ENCODE results near the gene ZNF619. TPM values are rescaled to one million over a fixed set of nuclear protein-coding genes. Genes with fewer than 3 reads are reported as not detected.

ZNF619 gene
- total and polyA plus RNA-seq, 3 donors from 2014 or later, result 3.0 to 4.4 (median 4.1) TPM

- intact Hi-C loops (cut with DNase I; ENCODE audit: low total_unique reads), result loop anchor here (10.0 kb wide), 1 partner anchor 138 kb away; no protein-coding TSS in a partner anchor
- Histone ChIP-seq H3K4me3 (peak overlapping the region; percentile 61 to 77), H3K9me3 (no peaks in the 10 kb centered on the region), H3K4me1 (peaks cover 16% of the 10 kb centered on the region), H3K27ac (peak overlapping the region; percentile 90 to 92), H3K36me3 (ENCODE audit: low read depth, missing control alignments) (no peaks in the 10 kb centered on the region), H3K27me3 (no peaks in the 10 kb centered on the region)
- DNase-seq, result peak; percentile 100
- TF ChIP-seq CTCF (IDR thresholded peaks at IDR 0.05) (peak in 1 of 3 experiments; percentile 2), POLR2A (IDR thresholded peaks at IDR 0.05) (peak; percentile 31)
- 0 to 1% methylated on average over 26 to 41 of the region's 41 CpGs for WGBS, 2 donors
Observed at GRCh38 chr3:40452876-40453730, 23.8 kb upstream of the ZNF619 start.

- peak overlapping the region; percentile 90 to 92 for H3K27ac ChIP-seq
- no peaks in the 10 kb centered on the region for H3K9me3 ChIP-seq
- intact Hi-C loops (cut with DNase I; ENCODE audit: low total_unique reads), result loop anchor here (10.0 kb wide), 1 partner anchor 139 kb away; no protein-coding TSS in a partner anchor
- WGBS, 2 donors, result 35 to 39% methylated on average over 6 of the region's 6 CpGs
- peaks cover 24% of the 10 kb centered on the region for H3K4me1 ChIP-seq
- H3K36me3 ChIP-seq (ENCODE audit: low read depth, missing control alignments), result no peaks in the 10 kb centered on the region
- H3K27me3 ChIP-seq, result no peaks in the 10 kb centered on the region
- DNase-seq, result no peak
- TF ChIP-seq POLR2A (IDR thresholded peaks at IDR 0.05) (no peak), CTCF (IDR thresholded peaks at IDR 0.05) (no peak)
- no peak overlapping the region for H3K4me3 ChIP-seq
Observed at GRCh38 chr3:40453933-40454332, 23.0 kb upstream of the ZNF619 start.

- no peak for DNase-seq
- Histone ChIP-seq H3K27ac (no peak overlapping the region), H3K4me3 (no peak overlapping the region), H3K36me3 (ENCODE audit: low read depth, missing control alignments) (no peaks in the 10 kb centered on the region), H3K4me1 (peaks cover 25% of the 10 kb centered on the region), H3K9me3 (no peaks in the 10 kb centered on the region), H3K27me3 (no peaks in the 10 kb centered on the region)
- 70 to 81% methylated on average over 4 of the region's 4 CpGs for WGBS, 2 donors
- no peak for TF ChIP-seq POLR2A (IDR thresholded peaks at IDR 0.05)
- TF ChIP-seq CTCF (IDR thresholded peaks at IDR 0.05), result no peak
- intact Hi-C loops (cut with DNase I; ENCODE audit: low total_unique reads), result loop anchor here (10.0 kb wide), 1 partner anchor 141 kb away; no protein-coding TSS in a partner anchor
Observed at GRCh38 chr3:40455328-40455727, 21.6 kb upstream of the ZNF619 start.

GRCh38 chr3:40456279-40456939 lies 20.5 kb upstream of the ZNF619 start:
- no peak for DNase-seq
- peaks cover 25% of the 10 kb centered on the region for H3K4me1 ChIP-seq
- no peaks in the 10 kb centered on the region for H3K9me3 ChIP-seq
- H3K27ac ChIP-seq, result peak overlapping the region; percentile 83 to 93
- peak overlapping the region; percentile 88 to 96 for H3K4me3 ChIP-seq
- TF ChIP-seq CTCF (IDR thresholded peaks at IDR 0.05), result no peak
- no peak for TF ChIP-seq POLR2A (IDR thresholded peaks at IDR 0.05)
- no peaks in the 10 kb centered on the region for H3K27me3 ChIP-seq
- no peaks in the 10 kb centered on the region for H3K36me3 ChIP-seq (ENCODE audit: low read depth, missing control alignments)
- intact Hi-C loops (cut with DNase I; ENCODE audit: low total_unique reads), result loop anchor here (10.0 kb wide), 1 partner anchor 142 kb away; no protein-coding TSS in a partner anchor
- 40 to 43% methylated on average over 29 of the region's 29 CpGs for WGBS, 2 donors

Measured in testis (tissue), 3 donors.